ENCODE results near the gene DPP10.

DNA sequence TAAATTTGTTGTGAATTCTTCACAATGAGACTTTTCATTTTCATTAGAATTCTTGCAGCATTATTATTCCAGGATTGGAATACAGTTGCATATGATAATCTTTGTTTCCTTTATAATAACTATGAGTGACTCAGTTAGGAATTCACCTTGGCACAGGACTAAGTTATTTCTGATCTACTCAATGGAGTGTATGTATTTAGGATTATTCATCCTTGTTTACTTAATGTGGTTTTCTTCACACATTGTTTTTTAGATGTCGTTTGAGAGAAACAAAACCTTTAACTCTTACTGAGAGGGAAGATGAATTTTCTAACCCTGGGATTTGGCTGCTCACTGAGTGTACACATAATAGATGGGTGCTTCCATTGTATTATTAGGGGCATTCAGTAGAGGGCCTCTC is 970.1 kb downstream of the DPP10 start:
- TF ChIP-seq BHLHE40 (IDR thresholded peaks at IDR 0.05; ENCODE audit: borderline replicate concordance), result no peak
- TF ChIP-seq NFRKB (IDR thresholded peaks at IDR 0.05), result no peak
- no peak for TF ChIP-seq SP1 (IDR thresholded peaks at IDR 0.05)
- TF ChIP-seq FOXK2 (IDR thresholded peaks at IDR 0.05), result no peak
- TF ChIP-seq CTBP1 (IDR thresholded peaks at IDR 0.05; ENCODE audit: borderline replicate concordance), result no peak
